Smooth muscle cell (in vitro differentiated cells): Measurements from ENCODE around the gene BEST4. TPM values are rescaled to one million over a fixed set of nuclear protein-coding genes. Genes with fewer than 3 reads are reported as not detected.

Experiments
- DNase-seq: peaks from one replicate; lab custom pipeline; 2025; ENCODE audit not compliant: unreplicated experiment; lab: John Stamatoyannopoulos, UW
- H2AFZ ChIP-seq: fragments of 200-600 bp; sonication (generic); 2 replicates; pipeline ENCODE4 v1.6.0; 2016; ENCODE audit warnings: antibody characterized with exemption, low read depth, mild to moderate bottlenecking
- H3F3A ChIP-seq: fragments of 200-600 bp; sonication (generic); 2 replicates; pipeline ENCODE4 v1.6.0; 2017; ENCODE audit warnings: antibody characterized with exemption, low read depth
- H3K27ac ChIP-seq: fragments of 200-600 bp; sonication (generic); 2 replicates; pipeline ENCODE4 v1.5.1; 2016; ENCODE audit warnings: low read depth, mild to moderate bottlenecking
- H3K27me3 ChIP-seq: fragments of 200-600 bp; sonication (generic); 2 replicates; pipeline ENCODE4 v1.6.1; 2016; ENCODE audit warnings: low read depth, mild to moderate bottlenecking
- H3K36me3 ChIP-seq: fragments of 200-600 bp; sonication (generic); 2 replicates; pipeline ENCODE4 v1.5.1; 2016; ENCODE audit warnings: low read depth
- H3K4me1 ChIP-seq: fragments of 200-600 bp; sonication (generic); 2 replicates; pipeline ENCODE4 v1.5.1; 2016; ENCODE audit warnings: low read depth
- H3K4me2 ChIP-seq: fragments of 200-600 bp; sonication (generic); 2 replicates; pipeline ENCODE4 v1.6.0; 2016; ENCODE audit warnings: mild to moderate bottlenecking
- H3K4me3 ChIP-seq: fragments of 200-600 bp; sonication (generic); 2 replicates; pipeline ENCODE4 v1.5.1; 2016; ENCODE audit warnings: mild to moderate bottlenecking
- H3K79me2 ChIP-seq: fragments of 200-600 bp; sonication (generic); 2 replicates; pipeline ENCODE4 v1.6.0; 2016; ENCODE audit warnings: low read depth, mild to moderate bottlenecking
- H3K9ac ChIP-seq: fragments of 200-600 bp; sonication (generic); 2 replicates; pipeline ENCODE4 v1.6.0; 2016; ENCODE audit warnings: low read depth
- H3K9me3 ChIP-seq: fragments of 200-600 bp; sonication (generic); replicated peaks from 2 replicates; pipeline ENCODE4 v1.5.1; 2016; ENCODE audit warnings: low read depth
- H4K20me1 ChIP-seq: fragments of 200-600 bp; sonication (generic); 2 replicates; pipeline ENCODE4 v1.6.0; 2016; ENCODE audit warnings: low read depth
- WGBS: methylation state at CpG from one replicate; pipeline ENCODE4 v1.1.7; 2016; ENCODE audit warnings: low lambda C conversion rate; 5-methylcytosine and 5-hydroxymethylcytosine counted together
- polyA plus RNA-seq: library from polyadenylated mRNA; unstranded; fragments of >200 nt; fragmentation: Nextera tagmentation; extraction: Ambion mirVana; gene quantifications from 2 replicates; pipeline ENCODE4 v1.2.1, GENCODE V29; 2016
- total RNA-seq: library from RNA; depleted of rRNA; stranded (reverse); fragments of >200 nt; gene quantifications from 2 replicates; pipeline ENCODE4 v1.2.3, GENCODE V29; 2014
- TF ChIP-seq, protein P1 (sequence below): fragments of 200-600 bp; sonication (generic); IDR thresholded peaks from 2 replicates; pipeline ENCODE4 v1.5.1; 2017; ENCODE audit warnings: borderline replicate concordance, mild to moderate bottlenecking, antibody characterized with exemption; ENCODE audit not compliant: insufficient read depth, poor library complexity, severe bottlenecking

BEST4 gene
- total and polyA plus RNA-seq, 2 experiments from 2014 or later: 0.54 to 0.78 TPM

DNA sequence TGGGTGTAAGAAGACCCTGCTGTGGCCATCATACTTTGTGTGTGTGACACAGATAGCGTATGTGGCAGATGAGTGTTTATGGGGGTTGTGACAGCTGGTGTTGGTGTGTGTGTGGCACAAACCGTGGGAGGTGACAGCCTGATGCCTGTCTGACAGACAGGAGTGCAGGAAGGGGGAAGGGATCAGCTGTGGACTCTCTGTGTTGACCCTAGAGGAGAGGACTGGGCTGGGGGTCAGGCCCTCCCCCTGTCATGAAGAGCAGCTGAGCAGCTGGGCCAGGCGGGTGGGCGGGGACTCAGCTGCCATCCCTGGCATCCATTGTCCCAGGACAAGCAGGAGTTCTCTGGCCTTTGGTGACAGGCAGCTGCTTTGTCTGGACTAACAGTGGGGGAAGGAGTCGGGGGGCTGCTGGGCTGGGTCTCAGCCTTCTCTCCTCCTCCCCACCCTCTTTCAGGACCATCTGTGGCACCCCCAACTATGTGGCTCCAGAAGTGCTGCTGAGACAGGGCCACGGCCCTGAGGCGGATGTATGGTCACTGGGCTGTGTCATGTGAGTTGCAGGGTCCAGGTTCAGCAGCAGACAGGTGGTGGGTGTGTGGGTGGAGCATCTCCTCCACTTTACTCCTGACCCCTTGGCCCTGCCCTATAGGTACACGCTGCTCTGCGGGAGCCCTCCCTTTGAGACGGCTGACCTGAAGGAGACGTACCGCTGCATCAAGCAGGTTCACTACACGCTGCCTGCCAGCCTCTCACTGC lies 14.5 kb upstream of the BEST4 start:
- Histone ChIP-seq H3K4me2 (peak overlapping the region; percentile 91), H3K27ac (peak overlapping the region; percentile 56), H3K9ac (peak overlapping the region; percentile 97), H3K27me3 (no peaks in the 10 kb centered on the region), H3F3A (peaks cover 18% of the 10 kb centered on the region), H4K20me1 (peaks cover 36% of the 10 kb centered on the region), H3K4me3 (peak overlapping the region; percentile 96), H3K4me1 (peaks cover 24% of the 10 kb centered on the region), H3K9me3 (no peaks in the 10 kb centered on the region), H3K79me2 (peaks cover 41% of the 10 kb centered on the region), H3K36me3 (no peaks in the 10 kb centered on the region), H2AFZ (no peak overlapping the region)
- WGBS: 86% methylated on average over 13 of the region's 13 CpGs
- TF ChIP-seq, protein P1, sequence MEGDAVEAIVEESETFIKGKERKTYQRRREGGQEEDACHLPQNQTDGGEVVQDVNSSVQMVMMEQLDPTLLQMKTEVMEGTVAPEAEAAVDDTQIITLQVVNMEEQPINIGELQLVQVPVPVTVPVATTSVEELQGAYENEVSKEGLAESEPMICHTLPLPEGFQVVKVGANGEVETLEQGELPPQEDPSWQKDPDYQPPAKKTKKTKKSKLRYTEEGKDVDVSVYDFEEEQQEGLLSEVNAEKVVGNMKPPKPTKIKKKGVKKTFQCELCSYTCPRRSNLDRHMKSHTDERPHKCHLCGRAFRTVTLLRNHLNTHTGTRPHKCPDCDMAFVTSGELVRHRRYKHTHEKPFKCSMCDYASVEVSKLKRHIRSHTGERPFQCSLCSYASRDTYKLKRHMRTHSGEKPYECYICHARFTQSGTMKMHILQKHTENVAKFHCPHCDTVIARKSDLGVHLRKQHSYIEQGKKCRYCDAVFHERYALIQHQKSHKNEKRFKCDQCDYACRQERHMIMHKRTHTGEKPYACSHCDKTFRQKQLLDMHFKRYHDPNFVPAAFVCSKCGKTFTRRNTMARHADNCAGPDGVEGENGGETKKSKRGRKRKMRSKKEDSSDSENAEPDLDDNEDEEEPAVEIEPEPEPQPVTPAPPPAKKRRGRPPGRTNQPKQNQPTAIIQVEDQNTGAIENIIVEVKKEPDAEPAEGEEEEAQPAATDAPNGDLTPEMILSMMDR: no peak
- DNase-seq: no peak

DNA sequence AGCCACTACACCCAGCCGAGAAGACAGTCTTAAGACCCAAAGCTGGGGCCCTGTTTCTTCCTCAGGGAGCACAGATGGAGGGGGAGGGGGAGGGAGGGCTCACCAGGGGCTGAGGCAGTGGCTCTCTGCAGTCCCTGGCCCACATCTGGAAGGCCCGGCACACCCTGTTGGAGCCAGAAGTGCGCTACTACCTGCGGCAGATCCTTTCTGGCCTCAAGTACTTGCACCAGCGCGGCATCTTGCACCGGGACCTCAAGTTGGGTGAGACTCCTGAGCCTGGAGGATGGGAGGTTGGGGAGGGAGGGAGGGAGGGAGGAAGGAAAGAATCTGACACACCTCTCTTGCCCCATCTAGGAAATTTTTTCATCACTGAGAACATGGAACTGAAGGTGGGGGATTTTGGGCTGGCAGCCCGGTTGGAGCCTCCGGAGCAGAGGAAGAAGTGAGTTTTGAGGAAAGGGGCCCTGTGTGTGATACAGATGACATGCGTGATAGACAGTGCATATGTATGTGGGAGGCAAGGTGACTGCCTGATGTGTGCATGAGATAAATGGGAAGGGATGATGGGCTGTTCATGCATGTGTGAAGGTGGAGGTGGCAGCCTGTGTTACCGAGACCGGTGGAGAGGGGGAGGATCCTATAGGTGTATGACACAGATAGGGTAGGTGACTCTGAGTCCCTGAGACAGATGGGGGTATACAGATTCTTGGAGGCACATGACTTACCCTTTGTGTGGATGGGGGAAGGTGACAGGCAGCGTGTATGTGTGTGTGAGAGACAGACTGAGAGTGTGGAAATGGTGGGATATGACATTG lies 13.7 kb upstream of the BEST4 start:
- Histone ChIP-seq H3F3A (peaks cover 15% of the 10 kb centered on the region), H3K4me1 (peaks cover 20% of the 10 kb centered on the region), H2AFZ (no peak overlapping the region), H3K4me3 (peak overlapping the region; percentile 96), H3K27ac (peak overlapping the region; percentile 46), H3K9ac (peak overlapping the region; percentile 97), H4K20me1 (peaks cover 36% of the 10 kb centered on the region), H3K27me3 (no peaks in the 10 kb centered on the region), H3K79me2 (peaks cover 41% of the 10 kb centered on the region), H3K36me3 (no peaks in the 10 kb centered on the region), H3K4me2 (peak overlapping the region; percentile 91), H3K9me3 (no peaks in the 10 kb centered on the region)
- TF ChIP-seq, protein P1: no peak
- WGBS: 66% methylated on average over 10 of the region's 13 CpGs
- DNase-seq: no peak

DNA sequence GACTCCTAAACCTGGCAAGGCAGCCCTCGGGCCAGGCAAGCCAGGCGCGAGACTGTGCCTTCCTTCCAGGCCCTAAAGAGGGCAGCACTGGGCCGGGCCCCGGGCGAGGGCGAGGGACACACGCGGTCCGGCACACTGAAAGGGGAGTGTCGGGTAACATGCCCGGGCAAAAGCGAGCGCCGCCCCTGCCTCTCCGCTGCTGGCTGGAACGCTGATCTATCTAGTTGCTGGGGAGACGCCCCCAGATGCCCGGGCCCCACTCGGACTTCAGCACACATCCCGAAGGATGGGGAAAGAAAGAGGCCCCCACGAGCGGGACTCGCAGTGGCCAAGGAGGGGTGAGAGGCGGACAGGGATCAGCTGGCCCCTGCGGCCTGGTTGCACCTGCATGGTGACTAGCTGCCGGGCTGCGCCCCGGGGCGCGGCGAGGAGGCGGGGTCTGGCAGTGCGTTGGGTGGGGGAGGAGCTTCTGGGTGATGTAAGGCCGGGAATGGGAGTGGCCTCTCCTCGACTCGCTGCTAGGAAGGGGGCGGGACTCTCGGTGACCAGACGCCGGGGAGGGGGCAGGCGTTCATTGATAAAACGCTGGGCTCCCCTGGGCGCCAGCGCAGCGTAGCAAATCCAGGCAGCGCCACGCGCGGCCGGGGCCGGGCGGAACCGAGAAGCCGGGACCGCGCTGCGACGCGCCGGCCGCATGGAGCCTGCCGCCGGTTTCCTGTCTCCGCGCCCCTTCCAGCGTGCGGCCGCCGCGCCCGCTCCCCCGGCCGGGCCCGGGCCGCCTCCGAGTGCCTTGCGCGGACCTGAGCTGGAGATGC lies 12.0 kb upstream of the BEST4 start, which contains the start of gene PLK3:
TSS of gene PLK3 (plus strand) at position 608 of the 815 bp plus-strand sequence. CDS start at position 695, 87 bp downstream.
- Histone ChIP-seq H3K4me3 (peak within 1 kb of the TSS; percentile 96), H4K20me1 (peaks cover 36% of the 10 kb centered on the region), H2AFZ (no peak within 1 kb of the TSS), H3K9ac (peak within 1 kb of the TSS; percentile 97), H3K4me1 (peaks cover 16% of the 10 kb centered on the region), H3K27ac (peak within 1 kb of the TSS; percentile 80), H3K4me2 (peak within 1 kb of the TSS; percentile 91), H3K36me3 (no peaks in the 10 kb centered on the region), H3K27me3 (no peaks in the 10 kb centered on the region), H3K9me3 (no peaks in the 10 kb centered on the region), H3K79me2 (peaks cover 41% of the 10 kb centered on the region), H3F3A (peaks cover 7% of the 10 kb centered on the region)
- TF ChIP-seq, protein P1: peak; percentile 84
- 1% methylated on average over 43 of the region's 79 CpGs for WGBS
- peak; percentile 100 for DNase-seq
